ENCODE results near the gene DIABLO.

The DIABLO gene

GRCh38 chr12:122244565-122245371 lies 18.9 kb upstream of the DIABLO start:
- H3K27ac ChIP-seq (ENCODE audit: low read length), result no peak overlapping the region
- H3K36me3 ChIP-seq (ENCODE audit: control insufficient read depth in 1 of 2, insufficient read depth in 2 of 2, low read length in 2 of 2), result peaks cover 16 to 42% of the 10 kb centered on the region in 2 donors
- no peak overlapping the region for H3K4me3 ChIP-seq (ENCODE audit: low read depth in 1 of 2, low read length in 2 of 2)
- H3K9me3 ChIP-seq (ENCODE audit: control insufficient read depth in 1 of 2, low read length in 2 of 2), result no peaks in the 10 kb centered on the region
- no peaks in the 10 kb centered on the region for H3K27me3 ChIP-seq (ENCODE audit: low read depth, low read length)
- no peaks in the 10 kb centered on the region for H3K4me1 ChIP-seq (ENCODE audit: control insufficient read depth in 1 of 2, insufficient read depth in 2 of 2, low read length in 2 of 2)

- Histone ChIP-seq H3K27me3 (ENCODE audit: low read depth, low read length) (no peaks in the 10 kb centered on the region), H3K36me3 (ENCODE audit: control insufficient read depth in 1 of 2, insufficient read depth in 2 of 2, low read length in 2 of 2) (peaks cover 11 to 38% of the 10 kb centered on the region in 2 donors), H3K4me1 (ENCODE audit: control insufficient read depth in 1 of 2, insufficient read depth in 2 of 2, low read length in 2 of 2) (no peaks in the 10 kb centered on the region), H3K9me3 (ENCODE audit: control insufficient read depth in 1 of 2, low read length in 2 of 2) (no peaks in the 10 kb centered on the region), H3K27ac (ENCODE audit: low read length) (no peak overlapping the region), H3K4me3 (ENCODE audit: low read depth in 1 of 2, low read length in 2 of 2) (no peak overlapping the region)
Observed at GRCh38 chr12:122243965-122244364, 18.1 kb upstream of the DIABLO start.

- Histone ChIP-seq H3K4me1 (ENCODE audit: control insufficient read depth in 1 of 2, insufficient read depth in 2 of 2, low read length in 2 of 2) (no peaks in the 10 kb centered on the region), H3K36me3 (ENCODE audit: control insufficient read depth in 1 of 2, insufficient read depth in 2 of 2, low read length in 2 of 2) (peaks cover 26 to 51% of the 10 kb centered on the region in 2 donors), H3K27me3 (ENCODE audit: low read depth, low read length) (no peaks in the 10 kb centered on the region), H3K4me3 (ENCODE audit: low read depth in 1 of 2, low read length in 2 of 2) (no peak overlapping the region), H3K27ac (ENCODE audit: low read length) (no peak overlapping the region), H3K9me3 (ENCODE audit: control insufficient read depth in 1 of 2, low read length in 2 of 2) (no peaks in the 10 kb centered on the region)
Observed at GRCh38 chr12:122238861-122239260, 13.0 kb upstream of the DIABLO start.

- Histone ChIP-seq H3K27ac (ENCODE audit: low read length) (no peak overlapping the region), H3K27me3 (ENCODE audit: low read depth, low read length) (no peaks in the 10 kb centered on the region), H3K36me3 (ENCODE audit: control insufficient read depth in 1 of 2, insufficient read depth in 2 of 2, low read length in 2 of 2) (peaks cover 43 to 68% of the 10 kb centered on the region in 2 donors), H3K4me3 (ENCODE audit: low read depth in 1 of 2, low read length in 2 of 2) (no peak overlapping the region), H3K4me1 (ENCODE audit: control insufficient read depth in 1 of 2, insufficient read depth in 2 of 2, low read length in 2 of 2) (no peaks in the 10 kb centered on the region), H3K9me3 (ENCODE audit: control insufficient read depth in 1 of 2, low read length in 2 of 2) (no peaks in the 10 kb centered on the region)
Observed at GRCh38 chr12:122235741-122236140, 9.9 kb upstream of the DIABLO start.

GRCh38 chr12:122232691-122233090 lies 6.8 kb upstream of the DIABLO start:
- Histone ChIP-seq H3K4me3 (ENCODE audit: low read depth in 1 of 2, low read length in 2 of 2) (no peak overlapping the region), H3K27me3 (ENCODE audit: low read depth, low read length) (no peaks in the 10 kb centered on the region), H3K36me3 (ENCODE audit: control insufficient read depth in 1 of 2, insufficient read depth in 2 of 2, low read length in 2 of 2) (peaks cover 47 to 65% of the 10 kb centered on the region in 2 donors), H3K4me1 (ENCODE audit: control insufficient read depth in 1 of 2, insufficient read depth in 2 of 2, low read length in 2 of 2) (no peaks in the 10 kb centered on the region), H3K9me3 (ENCODE audit: control insufficient read depth in 1 of 2, low read length in 2 of 2) (no peaks in the 10 kb centered on the region), H3K27ac (ENCODE audit: low read length) (no peak overlapping the region)

GRCh38 chr12:122230798-122231197 lies 4.9 kb upstream of the DIABLO start:
- peaks cover 43 to 55% of the 10 kb centered on the region in 2 donors for H3K36me3 ChIP-seq (ENCODE audit: control insufficient read depth in 1 of 2, insufficient read depth in 2 of 2, low read length in 2 of 2)
- no peaks in the 10 kb centered on the region for H3K9me3 ChIP-seq (ENCODE audit: control insufficient read depth in 1 of 2, low read length in 2 of 2)
- H3K27me3 ChIP-seq (ENCODE audit: low read depth, low read length), result no peaks in the 10 kb centered on the region
- no peak overlapping the region for H3K27ac ChIP-seq (ENCODE audit: low read length)
- H3K4me1 ChIP-seq (ENCODE audit: control insufficient read depth in 1 of 2, insufficient read depth in 2 of 2, low read length in 2 of 2), result peaks cover 4 to 8% of the 10 kb centered on the region in 2 donors
- no peak overlapping the region for H3K4me3 ChIP-seq (ENCODE audit: low read depth in 1 of 2, low read length in 2 of 2)

GRCh38 chr12:122228092-122228491 lies 2.2 kb upstream of the DIABLO start:
- Histone ChIP-seq H3K27me3 (ENCODE audit: low read depth, low read length) (no peaks in the 10 kb centered on the region), H3K36me3 (ENCODE audit: control insufficient read depth in 1 of 2, insufficient read depth in 2 of 2, low read length in 2 of 2) (peaks cover 32 to 44% of the 10 kb centered on the region in 2 donors), H3K4me3 (ENCODE audit: low read depth in 1 of 2, low read length in 2 of 2) (no peak overlapping the region), H3K27ac (ENCODE audit: low read length) (no peak overlapping the region), H3K4me1 (ENCODE audit: control insufficient read depth in 1 of 2, insufficient read depth in 2 of 2, low read length in 2 of 2) (peaks cover 14 to 29% of the 10 kb centered on the region in 2 donors), H3K9me3 (ENCODE audit: control insufficient read depth in 1 of 2, low read length in 2 of 2) (no peaks in the 10 kb centered on the region)

- Histone ChIP-seq H3K9me3 (ENCODE audit: control insufficient read depth in 1 of 2, low read length in 2 of 2) (no peaks in the 10 kb centered on the region), H3K36me3 (ENCODE audit: control insufficient read depth in 1 of 2, insufficient read depth in 2 of 2, low read length in 2 of 2) (peaks cover 26 to 40% of the 10 kb centered on the region in 2 donors), H3K27ac (ENCODE audit: low read length) (no peak overlapping the region), H3K4me1 (ENCODE audit: control insufficient read depth in 1 of 2, insufficient read depth in 2 of 2, low read length in 2 of 2) (peaks cover 14 to 29% of the 10 kb centered on the region in 2 donors), H3K27me3 (ENCODE audit: low read depth, low read length) (no peaks in the 10 kb centered on the region), H3K4me3 (ENCODE audit: low read depth in 1 of 2, low read length in 2 of 2) (no peak overlapping the region)
Observed at GRCh38 chr12:122227341-122227740, 1.5 kb upstream of the DIABLO start.

- Histone ChIP-seq H3K36me3 (ENCODE audit: control insufficient read depth in 1 of 2, insufficient read depth in 2 of 2, low read length in 2 of 2) (peaks cover 20 to 42% of the 10 kb centered on the region in 2 donors), H3K27me3 (ENCODE audit: low read depth, low read length) (no peaks in the 10 kb centered on the region), H3K27ac (ENCODE audit: low read length) (no peak overlapping the region), H3K4me1 (ENCODE audit: control insufficient read depth in 1 of 2, insufficient read depth in 2 of 2, low read length in 2 of 2) (peaks cover 14 to 29% of the 10 kb centered on the region in 2 donors), H3K4me3 (ENCODE audit: low read depth in 1 of 2, low read length in 2 of 2) (peak overlapping the region; percentile 16 to 65), H3K9me3 (ENCODE audit: control insufficient read depth in 1 of 2, low read length in 2 of 2) (no peaks in the 10 kb centered on the region)
Observed at GRCh38 chr12:122226366-122227125, 694 bp upstream of the DIABLO start.

GRCh38 chr12:122216445-122216844 lies 9.4 kb downstream of the DIABLO start:
- no peak overlapping the region for H3K4me3 ChIP-seq (ENCODE audit: low read depth in 1 of 2, low read length in 2 of 2)
- no peaks in the 10 kb centered on the region for H3K4me1 ChIP-seq (ENCODE audit: control insufficient read depth in 1 of 2, insufficient read depth in 2 of 2, low read length in 2 of 2)
- H3K9me3 ChIP-seq (ENCODE audit: control insufficient read depth in 1 of 2, low read length in 2 of 2), result no peaks in the 10 kb centered on the region
- H3K27ac ChIP-seq (ENCODE audit: low read length), result no peak overlapping the region
- no peaks in the 10 kb centered on the region for H3K27me3 ChIP-seq (ENCODE audit: low read depth, low read length)
- H3K36me3 ChIP-seq (ENCODE audit: control insufficient read depth in 1 of 2, insufficient read depth in 2 of 2, low read length in 2 of 2), result peaks cover 52 to 78% of the 10 kb centered on the region in 2 donors

- no peak overlapping the region for H3K4me3 ChIP-seq (ENCODE audit: low read depth in 1 of 2, low read length in 2 of 2)
- H3K36me3 ChIP-seq (ENCODE audit: control insufficient read depth in 1 of 2, insufficient read depth in 2 of 2, low read length in 2 of 2), result peaks cover 45 to 76% of the 10 kb centered on the region in 2 donors
- no peaks in the 10 kb centered on the region for H3K9me3 ChIP-seq (ENCODE audit: control insufficient read depth in 1 of 2, low read length in 2 of 2)
- H3K27me3 ChIP-seq (ENCODE audit: low read depth, low read length), result no peaks in the 10 kb centered on the region
- no peaks in the 10 kb centered on the region for H3K4me1 ChIP-seq (ENCODE audit: control insufficient read depth in 1 of 2, insufficient read depth in 2 of 2, low read length in 2 of 2)
- no peak overlapping the region for H3K27ac ChIP-seq (ENCODE audit: low read length)
Observed at GRCh38 chr12:122215771-122216170, 10.1 kb downstream of the DIABLO start.
